GM10847 (cell line): ENCODE measurements around the gene ABTB1.

Source experiments
- POLR2A ChIP-seq: IDR thresholded peaks from 2 replicates; pipeline ENCODE4 v1.6.1; 2011; ENCODE audit not compliant: insufficient read length; ENCODE audit errors: extremely low read depth

ABTB1 gene

GRCh38 chr3:127726894-127727293 is 54.1 kb downstream of the ABTB1 start:
- TF ChIP-seq POLR2A: no peak

GRCh38 chr3:127728417-127729015 is 55.8 kb downstream of the ABTB1 start:
- no peak for TF ChIP-seq POLR2A

GRCh38 chr3:127729556-127730056 is 56.9 kb downstream of the ABTB1 start:
- TF ChIP-seq POLR2A: no peak

GRCh38 chr3:127730171-127730570 is 57.4 kb downstream of the ABTB1 start:
- no peak for TF ChIP-seq POLR2A
